HG03575 (cell line): ENCODE data around the gene NUP205.

Source experiments
- ATAC-seq: cut with Tn5 transposase; IDR thresholded peaks from one replicate; pipeline ENCODE4 v1.9.1; 2021; ENCODE audit not compliant: unreplicated experiment, insufficient number of reproducible peaks, low FRiP score; ENCODE audit errors: extremely low read depth

Gene NUP205

GRCh38 chr7:135557455-135558336 is at the start of gene NUP205:
Gene NUP205, plus strand, starts transcription at chr7:135557917. Its CDS starts 28 bp downstream, at chr7:135557945.
- ATAC-seq, result peak; percentile 46

DNA sequence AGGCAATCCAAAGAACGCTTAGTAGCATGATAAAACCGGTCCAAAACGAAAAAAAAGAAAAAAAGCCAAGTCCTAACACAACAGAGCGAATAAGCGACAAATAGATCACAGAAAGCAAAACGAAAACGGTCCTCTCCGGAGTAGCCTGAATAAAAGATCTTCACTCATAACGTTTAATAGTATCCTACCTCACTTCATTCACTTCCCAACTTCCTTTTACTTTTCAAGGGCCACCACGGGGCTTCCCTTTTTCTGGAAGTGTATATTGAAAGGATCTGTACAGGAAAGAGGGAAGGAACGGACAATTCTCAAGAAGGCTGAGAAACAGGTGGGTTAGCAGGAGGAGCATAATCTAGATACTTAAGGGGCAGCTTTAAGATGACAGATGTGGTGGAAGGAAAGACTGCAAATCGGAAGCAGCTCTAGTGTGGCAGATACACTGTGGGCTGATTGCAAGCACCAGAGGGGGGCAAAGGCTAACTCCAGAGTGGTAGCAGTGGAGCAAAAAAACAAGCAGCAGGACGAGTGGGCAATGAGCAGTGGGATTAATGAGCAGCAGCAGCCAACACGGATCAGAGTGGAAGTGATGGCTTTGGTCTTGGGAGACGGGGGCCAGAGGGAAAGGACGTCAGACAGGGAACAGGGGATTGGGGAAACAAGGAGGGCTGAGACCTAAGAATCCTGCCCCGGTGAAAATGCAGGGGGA is 48.7 kb upstream of the NUP205 start:
- no peak for ATAC-seq

DNA sequence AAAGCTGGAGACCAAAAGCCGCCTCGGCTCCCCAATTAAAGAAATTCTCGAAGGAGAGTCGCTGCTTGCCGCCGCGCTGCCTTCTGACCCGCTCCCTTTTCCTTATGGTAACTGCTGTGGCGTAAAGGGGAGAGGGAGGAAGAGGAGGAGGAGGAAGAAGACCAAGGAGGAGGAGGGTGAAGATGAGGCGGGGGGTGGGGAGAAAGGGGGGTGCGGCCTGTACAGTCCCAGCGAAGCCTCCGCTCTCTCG is 48.2 kb upstream of the NUP205 start:
- no peak for ATAC-seq

DNA sequence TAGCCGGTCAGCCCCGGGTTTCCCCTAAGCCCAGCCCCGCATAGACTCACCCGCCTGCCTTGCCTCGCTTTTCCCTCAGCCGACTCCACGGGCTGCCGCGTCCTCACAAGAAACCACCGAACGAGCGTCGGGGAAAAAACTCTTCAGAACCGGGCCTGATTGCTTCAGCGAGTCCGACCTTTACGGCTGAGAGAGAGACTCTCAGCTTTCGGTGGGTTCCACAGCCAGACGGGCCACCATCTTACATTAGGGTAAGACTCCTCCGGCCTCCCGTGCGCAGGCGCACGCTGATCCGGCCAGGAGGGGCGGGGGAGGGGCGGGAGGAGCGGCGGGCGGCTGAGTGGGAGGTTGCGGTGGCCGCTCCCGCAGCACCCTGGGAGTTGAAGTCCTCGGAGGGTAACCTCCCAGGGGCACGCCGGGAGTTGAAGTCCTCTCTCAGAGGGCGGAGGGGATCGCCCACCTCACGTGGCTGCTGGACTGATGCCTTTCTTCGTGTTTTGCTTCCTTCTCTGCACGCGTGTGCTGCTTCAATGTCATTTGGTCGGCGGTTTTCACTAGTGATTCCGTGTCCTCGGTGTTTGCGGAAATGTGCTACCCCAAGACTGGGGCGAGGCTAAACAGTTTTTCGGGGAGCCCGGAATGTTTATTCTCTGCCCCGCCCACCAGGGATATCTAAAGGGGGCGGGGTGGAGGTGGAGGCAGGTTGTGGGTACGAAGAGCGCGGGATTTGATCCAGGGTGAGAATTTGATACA is 47.7 kb upstream of the NUP205 start, which contains the start of gene CNOT4:
Gene CNOT4 (minus strand): TSS at position 264 of the 753 bp plus-strand sequence. CDS start 71,771 bp downstream, outside the sequence.
- peak; percentile 69 for ATAC-seq

GRCh38 chr7:135510592-135511183 is 47.0 kb upstream of the NUP205 start:
- ATAC-seq, result no peak

DNA sequence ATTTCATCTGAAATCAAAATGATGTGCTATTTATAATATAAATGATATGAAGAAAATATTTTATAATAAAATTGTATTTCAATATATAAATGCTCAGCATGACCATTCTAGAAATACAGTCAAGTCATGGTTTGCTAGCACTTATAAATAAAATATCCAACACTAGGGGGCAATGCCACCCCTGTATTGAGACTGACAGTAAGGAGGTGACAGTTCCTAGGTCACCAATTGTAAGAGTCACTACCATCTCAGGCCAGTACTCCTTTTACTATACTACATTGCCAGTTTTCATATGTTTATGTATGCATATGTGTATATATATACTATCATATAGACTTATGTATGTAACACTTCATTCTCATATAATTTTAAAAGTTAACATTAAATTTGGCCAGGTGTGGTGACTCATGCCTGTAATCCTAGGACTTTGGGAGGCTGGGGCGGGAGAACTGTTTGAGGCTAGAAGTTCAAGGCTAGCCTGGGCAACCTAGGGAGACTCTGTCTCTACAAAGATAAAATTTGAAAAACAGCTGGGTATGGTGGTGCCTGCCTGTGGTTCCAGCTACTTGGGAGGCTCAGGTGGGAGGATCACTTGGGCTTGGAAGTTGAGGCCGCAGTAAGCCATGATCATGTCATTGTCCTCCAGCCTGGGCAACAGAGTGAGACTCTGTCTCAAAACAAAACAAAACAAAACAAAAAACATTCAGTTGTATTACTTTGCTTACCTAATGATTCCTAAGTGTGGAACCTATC is 45.4 kb upstream of the NUP205 start:
- ATAC-seq, result no peak

GRCh38 chr7:135514856-135515255 is 42.9 kb upstream of the NUP205 start:
- ATAC-seq, result no peak

GRCh38 chr7:135517060-135517459 is 40.7 kb upstream of the NUP205 start:
- no peak for ATAC-seq

DNA sequence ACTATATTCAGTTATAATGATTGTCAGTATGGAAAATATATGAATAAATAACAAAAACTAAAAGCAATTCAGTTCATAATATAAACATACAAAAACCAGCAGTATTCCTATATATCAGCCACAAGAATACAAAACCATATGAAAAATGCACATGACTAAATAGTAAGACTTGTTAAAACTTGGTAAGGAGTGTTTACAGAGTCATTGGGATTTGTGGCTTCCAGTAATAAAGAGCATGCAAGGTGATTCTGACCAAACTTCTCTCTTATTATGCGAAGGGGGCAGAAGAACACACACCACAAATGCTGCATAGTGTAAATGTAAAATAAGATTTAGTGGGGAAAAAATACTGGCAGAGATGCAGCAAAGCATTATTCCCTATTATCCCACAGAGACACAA is 39.0 kb upstream of the NUP205 start:
- no peak for ATAC-seq

GRCh38 chr7:135519233-135519688 is 38.5 kb upstream of the NUP205 start:
- ATAC-seq, result no peak

- no peak for ATAC-seq
Observed at GRCh38 chr7:135519871-135520270, 37.8 kb upstream of the NUP205 start.

DNA sequence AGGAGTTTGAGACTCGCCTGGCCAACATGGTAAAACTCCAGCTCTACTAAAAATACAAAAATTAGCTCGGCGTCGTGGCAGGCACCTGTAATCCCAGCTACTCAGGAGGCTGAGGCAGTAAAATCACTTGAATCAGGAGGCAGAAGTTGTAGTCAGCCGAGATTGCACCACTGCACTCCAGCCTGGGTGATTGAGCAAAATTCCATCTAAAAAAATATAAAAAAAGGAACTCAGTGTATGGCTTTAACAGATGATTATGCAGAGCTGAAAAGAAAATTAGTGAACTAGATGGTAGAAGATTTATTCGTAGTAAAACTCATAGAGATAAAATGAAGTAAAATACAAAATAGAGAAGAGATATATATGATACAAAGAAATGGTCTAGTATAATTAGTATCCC is 35.2 kb upstream of the NUP205 start:
- ATAC-seq, result no peak

GRCh38 chr7:135523146-135523545 is 34.6 kb upstream of the NUP205 start:
- no peak for ATAC-seq

DNA sequence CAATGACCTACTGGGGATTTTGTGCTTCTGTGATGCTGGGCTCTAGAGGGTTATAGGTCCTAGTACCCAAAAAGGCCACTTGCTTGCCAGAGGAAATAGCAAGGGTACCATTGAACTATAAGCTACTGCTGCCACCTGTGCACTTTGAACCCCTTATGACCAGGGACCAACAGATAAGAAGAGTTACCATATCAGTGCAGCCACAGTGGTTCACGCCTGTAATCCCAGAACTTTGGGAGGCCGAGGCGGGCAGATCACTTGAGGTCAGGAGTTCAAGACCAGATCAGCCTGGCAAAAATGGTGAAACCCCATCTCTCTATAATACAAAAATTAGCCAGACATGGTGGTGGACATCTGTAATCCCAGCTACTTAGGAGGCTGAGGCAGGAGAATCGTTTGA is 32.3 kb upstream of the NUP205 start:
- no peak for ATAC-seq

DNA sequence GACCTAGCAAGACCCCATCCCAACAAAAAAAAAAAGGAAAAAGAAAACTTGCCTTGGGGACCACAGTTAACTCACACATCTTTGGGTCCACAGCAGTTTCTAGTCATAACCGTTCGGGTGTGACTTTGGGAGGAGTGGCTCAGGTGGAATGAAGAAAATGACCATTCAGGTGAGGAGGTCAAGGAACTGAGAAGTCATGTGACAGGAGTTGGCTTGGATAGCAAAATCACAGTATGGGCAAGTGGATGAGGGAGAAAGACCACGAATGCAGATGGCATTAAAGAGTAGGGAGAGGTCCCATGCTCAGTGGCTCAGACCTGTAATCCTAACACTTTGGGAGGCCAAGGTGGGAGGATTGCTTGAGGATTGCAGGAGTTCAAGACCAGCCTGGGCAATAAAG is 30.7 kb upstream of the NUP205 start:
- ATAC-seq, result no peak

DNA sequence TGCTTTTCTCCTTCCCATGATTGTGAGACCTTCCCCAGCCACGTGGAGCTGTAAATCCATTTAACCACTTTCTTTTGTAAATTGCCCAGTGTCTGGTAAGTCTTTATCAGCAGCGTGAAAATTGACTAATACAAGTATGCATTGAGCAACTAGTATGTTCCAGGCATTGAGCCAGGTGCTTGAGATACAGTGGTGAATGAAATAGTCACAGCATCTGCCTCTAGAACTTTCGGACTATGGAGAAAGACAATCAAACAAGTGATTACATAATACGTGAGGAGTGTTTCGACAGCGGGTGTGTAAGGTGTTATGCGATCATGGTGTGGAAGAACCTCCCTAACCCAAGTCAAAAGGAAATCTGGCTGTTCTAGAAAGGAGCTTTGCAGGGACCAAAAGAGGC is 21.6 kb upstream of the NUP205 start:
- no peak for ATAC-seq

DNA sequence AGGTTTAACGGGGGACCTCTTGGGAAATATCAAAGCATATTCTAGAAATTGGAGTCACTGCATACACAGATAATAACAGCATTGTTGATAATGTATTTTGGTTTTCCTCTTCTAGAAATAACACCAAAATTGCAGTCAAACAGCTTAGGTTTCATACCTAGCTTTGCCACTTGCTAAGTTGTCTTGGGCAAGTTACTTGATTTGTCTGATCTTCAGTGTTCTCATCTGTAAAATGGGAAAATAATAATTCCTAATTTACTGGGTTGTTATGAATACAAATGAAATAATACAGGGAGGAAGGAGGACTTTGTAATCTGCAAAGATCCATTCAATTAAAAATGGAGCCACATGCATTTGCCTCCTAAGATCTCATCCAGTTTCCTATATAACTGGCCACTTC is 20.3 kb upstream of the NUP205 start:
- ATAC-seq, result no peak

GRCh38 chr7:135537905-135538304 is 19.8 kb upstream of the NUP205 start:
- no peak for ATAC-seq

DNA sequence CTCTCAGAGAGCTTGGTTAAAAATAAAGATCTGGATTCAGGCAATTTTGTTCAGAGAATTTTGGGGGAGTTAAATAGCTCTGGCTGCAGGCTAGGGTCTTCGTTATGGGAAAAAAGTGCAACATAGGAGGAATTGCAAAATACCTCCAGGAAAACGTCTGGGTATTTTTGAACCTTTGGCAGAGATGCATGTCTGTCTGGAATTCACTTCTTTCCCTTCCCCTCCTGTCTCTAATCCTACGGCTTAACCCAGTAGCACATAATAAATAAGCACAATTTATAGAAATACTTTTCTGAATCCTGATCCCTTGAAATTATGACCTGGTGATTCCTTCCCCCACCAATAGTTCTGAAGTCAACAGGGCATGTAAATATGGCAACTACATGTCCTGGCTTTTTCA is 19.3 kb upstream of the NUP205 start:
- no peak for ATAC-seq
